SK-N-DZ (cell line): ENCODE results near the gene ATP8B3.
A peak's percentile ranks its signal among the peaks of the same experiment; 100 is the strongest.
"Not testable (repeated sequence)": the region's sequence is repeated elsewhere in the genome, so short reads cannot be mapped to it uniquely, and the experiment has no call there.

ENCODE experiments used
- DNase-seq: peaks from one replicate; pipeline ENCODE4 v3.0.0-alpha.2; 2015; ENCODE audit warnings: low spot score

ATP8B3 gene

DNA sequence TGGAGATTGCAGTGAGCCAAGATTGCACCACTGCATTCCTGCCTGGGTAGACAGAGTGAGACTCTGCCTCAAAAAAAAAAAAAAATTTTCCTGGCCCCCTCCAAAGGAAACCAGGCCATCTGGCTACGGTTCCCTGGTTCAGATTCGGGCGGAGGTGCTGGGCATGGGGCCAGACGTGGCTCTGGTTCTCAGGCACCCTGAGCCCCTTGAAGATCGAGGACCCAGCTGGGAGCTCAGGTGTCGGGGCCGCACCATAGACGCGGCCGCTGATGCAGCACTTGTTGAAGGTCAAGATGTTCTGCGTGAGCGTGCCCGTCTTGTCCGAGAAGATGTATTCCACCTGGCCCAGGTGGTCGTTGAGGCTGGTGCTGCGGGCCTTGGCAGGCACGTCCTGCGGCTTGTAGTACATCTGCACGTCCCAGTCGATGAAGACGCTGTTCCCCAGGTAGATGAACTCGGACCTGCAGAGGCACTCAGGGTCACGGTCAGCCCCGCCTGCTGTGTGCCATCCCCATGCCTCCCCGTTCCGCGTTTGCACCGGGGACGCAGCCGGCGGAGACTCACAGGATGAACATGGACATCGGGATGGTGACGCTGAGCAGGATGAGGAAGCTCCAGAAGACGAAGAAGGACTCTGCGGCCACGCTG is 12.3 kb downstream of the ATP8B3 start:
- no peak for DNase-seq

DNA sequence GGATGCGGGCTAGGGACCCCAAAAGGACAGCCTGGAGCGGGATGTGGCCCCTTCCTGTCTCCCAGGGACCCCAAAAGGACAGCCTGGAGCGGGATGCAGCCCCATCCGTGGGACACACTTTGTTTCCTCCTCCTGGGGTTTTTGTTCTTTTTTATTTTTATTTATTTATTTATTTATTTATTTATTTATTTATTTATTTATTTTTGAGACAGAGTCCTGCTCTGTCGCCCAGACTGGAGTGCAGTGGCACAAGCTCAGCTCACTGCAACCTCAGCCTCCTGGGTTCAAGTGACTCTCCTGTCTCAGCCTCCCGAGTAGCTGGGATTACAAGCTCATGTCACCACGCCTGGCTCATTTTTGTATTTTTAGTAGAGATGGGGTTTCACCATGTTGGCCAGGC is 14.8 kb downstream of the ATP8B3 start:
- DNase-seq: not testable (repeated sequence)

DNA sequence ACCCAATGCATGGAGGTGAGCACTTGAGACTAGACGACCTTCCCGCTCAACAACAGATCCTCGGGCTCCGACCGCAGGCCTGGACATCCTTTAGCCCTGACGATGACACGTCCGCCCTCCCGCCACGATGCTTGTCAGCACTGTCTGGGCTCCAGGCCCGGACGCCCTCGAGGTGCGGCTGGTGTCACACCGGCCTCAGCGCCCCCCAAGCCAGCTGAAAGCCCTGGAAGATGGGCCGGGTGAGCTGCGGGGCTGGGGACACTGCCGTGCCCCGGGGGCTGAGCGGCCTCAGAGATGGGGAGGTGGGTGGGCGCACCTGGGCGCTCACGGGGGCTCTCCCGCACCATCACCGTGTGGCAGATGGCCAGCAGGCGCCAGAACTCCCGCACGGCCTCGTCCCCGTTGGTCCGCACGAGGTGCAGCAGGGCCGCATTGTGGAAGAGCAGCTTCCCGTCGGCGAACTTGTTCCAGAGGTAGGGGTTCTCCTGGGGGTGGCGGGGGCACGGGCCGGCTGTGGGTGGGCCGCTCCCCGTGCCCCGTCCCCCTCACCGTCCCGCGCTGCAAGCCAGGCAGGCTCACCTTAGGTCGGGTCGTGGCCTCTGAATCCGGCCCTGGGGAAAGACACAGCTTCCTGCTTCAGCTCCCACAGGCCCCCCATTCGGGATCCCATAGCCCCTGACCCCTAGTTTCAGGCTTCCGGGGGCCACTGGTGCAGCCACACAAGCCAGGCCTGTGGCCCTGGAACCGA is 15.5 kb downstream of the ATP8B3 start:
- no peak for DNase-seq

DNA sequence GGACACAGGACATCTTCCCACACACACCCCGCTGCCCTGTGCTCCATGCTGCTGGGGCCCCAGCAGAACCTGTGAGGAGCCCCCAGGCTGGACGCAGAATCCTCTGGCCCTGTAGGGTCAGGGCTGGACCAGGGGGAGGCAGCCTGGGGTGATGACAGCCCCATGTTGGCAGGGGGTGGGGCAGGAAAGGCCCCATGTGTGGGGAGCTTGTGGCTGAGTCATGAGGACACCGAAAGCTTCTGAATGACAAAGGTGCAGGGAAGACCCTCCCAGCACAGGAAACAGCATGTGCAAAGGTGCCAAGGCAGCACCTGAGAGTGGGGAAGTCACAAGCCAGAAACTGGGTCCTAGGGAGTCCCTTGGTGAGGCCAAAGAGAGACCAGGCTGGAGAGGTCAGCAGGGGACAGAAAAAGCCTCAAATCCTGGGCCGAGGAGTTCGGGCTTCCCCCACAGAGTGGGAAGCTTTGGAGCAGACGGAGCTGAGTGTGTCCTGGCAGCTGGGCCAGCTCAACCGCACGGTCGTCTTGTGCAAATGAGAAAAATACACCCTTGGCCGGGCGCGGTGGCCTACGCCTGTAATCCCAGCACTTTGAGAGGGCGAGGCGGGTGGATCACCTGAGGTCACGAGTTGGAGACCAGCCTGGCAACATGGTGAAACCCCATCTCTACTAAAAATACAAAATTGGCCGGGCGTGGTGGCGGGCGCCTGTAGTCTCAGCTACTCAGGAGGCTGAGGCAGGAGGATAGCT is 17.5 kb downstream of the ATP8B3 start:
- DNase-seq: no peak

DNA sequence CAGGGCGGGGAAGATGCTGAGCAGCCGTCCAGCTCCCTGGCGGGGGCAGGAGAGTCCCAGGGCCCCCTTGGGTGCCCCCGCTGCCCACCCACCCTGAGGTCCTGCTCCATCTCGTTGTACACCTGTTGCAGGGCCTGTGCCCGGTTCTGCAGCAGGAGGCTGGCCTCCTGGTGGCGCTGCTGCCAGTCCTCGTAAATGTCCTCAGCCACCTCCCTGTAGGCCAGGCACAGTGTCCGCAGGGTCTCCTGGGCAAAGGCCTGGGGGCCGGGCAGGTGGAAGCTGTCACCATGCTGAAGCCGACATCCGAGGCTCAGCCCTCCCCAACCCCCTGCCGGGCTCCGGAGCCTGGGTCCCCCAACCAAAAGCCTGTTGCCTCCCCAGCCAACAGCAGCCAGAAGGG is 20.2 kb downstream of the ATP8B3 start:
- DNase-seq: no peak

DNA sequence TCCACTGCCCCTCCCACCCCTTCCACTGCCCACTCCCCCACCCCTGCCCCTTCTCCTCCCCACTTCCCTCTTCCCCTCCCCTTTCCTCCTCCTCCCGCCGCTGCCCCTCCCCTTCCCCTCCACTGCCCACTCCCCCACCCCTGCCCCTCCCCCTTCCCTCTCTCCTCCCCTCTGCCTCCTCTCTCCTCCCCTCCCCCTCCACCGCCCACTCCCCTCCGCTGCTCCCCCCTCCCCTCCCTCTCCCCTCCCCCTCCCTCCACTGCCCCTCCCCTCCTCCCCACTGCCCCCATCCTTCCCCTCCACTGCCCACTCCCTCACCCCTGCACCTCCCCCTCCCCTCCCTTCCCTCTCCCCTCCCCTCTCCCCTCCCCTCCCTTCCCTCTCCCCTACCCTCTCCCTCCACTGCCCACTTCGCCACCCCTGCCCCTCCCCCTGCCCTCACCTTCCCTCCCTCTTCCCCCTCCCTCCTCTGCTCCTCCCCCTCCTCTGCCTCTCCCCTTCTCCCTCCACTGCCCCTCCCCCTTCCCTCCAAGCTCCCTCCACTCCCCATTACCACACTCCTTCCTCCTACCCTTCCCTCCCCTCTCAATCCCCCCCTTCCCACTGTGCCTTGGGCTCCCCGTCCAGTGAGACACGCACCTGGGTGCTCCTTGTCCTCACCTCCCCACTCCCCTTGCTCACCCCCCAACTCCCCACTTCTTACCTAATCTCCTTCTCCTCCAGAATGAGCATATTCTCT is 21.9 kb downstream of the ATP8B3 start:
- DNase-seq: no peak

DNA sequence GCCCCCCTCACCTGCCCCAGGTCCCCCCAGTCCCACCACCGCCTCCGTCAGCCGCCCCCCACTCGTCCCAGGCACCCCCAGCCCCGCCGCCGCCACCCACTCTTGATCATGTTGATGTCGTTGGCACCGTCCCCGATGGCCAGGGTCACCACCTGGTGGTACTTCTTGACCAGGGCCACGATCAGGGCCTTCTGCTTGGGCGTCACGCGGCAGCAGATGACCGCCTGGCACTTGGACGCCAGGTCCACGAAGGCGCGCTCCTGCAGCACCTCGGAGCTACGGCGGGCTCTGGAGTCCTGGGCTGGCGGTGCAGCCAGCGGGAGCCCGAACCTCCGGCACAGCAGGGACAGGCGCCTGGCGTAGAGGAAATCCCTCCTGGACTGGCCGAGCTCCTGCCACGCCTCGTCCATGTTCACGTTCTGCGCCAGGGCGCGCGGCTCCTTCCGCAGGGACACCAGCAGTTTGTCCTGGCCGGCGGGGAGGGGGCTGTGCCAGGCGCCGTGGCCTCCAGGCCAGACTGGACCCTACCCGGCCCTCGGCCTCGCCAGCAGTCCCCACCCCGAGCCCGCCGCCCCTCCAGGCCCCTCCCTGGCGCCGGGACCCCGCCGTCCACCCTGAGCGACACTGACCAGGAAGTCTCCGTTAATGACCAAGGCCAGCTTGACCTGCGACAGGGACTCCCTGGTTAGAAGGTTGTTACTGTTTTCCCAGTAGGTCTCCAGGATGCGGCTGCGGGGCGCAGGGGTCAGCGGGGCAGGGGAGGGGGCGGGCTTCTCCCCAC is 22.6 kb downstream of the ATP8B3 start:
- no peak for DNase-seq

DNA sequence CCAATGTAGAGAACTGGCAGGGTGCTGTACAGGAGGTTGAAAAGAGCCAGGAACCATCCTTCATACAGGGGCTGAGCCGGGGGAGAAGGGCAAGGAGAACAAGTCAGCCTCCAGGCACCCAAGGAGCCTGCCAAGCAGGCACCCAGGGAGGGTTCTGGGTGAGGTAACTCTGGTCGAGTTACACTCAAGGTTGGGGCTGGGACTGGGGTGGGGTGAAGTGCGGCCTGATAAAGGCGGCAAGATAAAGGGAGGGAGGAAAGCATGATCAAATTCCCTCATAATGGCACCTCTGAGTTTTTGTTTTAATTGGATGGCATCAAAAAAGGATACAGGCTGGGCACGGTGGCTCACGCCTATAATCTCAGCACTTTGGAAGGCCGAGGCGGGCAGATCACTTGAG is 25.0 kb downstream of the ATP8B3 start:
- no peak for DNase-seq

DNA sequence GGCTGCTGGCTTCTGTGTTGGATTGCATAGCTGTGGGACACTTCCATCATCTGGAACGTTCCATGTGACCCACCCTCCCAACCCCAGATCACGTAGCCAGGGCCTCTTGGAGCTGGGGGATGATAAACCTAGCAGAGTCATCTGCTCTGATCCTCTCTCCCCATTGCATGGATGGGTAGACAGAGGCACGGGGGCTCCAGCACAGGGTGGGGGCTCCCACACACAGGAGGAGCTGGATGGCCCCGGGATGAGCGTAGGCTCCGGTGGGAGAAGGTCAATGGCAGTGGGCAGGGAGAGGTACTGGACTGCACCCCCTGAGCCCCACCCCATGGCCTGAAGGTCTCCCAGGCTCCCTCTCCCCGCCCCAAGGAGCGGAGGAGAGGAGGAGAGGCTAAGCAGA is 25.4 kb downstream of the ATP8B3 start:
- DNase-seq: no peak

DNA sequence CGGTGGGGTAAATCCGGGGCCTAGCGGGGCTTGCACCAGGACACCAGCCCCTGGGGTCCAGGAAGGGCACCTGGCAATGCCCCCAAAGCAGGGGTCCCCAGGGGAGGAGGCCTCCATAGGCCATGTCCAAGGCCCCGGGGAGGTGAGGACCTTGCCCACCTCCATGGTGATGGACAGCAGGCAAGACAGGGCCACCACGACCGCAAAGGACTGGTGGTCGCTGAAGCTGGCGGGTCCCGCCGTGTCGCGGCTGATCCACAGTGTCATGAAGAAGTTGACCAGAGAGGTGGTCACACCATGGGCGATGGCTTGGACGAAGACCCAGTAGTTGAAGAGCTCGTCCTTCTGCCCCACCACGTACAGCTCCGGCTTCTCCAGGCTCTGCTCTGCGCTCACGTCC is 26.8 kb downstream of the ATP8B3 start:
- DNase-seq: no peak

DNA sequence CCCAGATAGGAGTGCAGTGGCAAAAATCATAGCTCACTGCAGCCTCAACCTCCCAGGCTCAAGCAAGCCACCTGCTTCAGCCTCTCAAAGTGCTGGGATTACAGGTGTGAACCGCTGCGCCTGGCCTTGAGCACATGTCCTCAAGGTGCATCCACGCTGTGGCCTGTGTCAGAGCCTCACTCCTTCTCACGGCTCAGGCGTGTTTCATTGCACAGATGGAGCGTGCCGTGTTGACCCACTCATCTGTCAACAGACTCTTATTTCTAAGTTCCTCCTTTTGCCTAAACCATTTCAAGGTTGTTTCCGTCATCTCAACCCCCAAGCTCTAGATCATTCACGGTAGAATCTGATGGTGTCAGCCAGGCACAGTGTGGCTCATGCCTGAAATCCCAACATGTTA is 28.2 kb downstream of the ATP8B3 start:
- DNase-seq: no peak

DNA sequence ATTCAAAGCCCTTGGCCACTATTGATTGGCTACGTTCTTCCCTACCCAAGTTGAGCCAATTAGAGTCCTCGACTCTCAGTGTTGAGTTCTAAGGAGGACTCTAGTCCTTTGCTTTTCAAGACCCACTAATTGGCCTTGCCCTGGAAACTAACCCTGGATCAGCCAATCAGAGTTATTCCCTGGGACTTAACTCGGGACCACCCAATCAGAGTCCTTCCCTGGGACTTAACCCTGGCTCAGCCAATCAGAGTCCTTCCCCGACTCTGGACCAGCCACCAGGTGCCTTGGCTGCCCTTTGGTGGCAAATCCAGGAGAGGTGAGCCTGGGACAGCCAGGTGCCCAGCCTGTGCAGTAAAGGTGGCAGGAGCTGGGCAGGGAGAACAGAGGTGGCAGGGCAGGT is 28.7 kb downstream of the ATP8B3 start:
- DNase-seq: no peak

DNA sequence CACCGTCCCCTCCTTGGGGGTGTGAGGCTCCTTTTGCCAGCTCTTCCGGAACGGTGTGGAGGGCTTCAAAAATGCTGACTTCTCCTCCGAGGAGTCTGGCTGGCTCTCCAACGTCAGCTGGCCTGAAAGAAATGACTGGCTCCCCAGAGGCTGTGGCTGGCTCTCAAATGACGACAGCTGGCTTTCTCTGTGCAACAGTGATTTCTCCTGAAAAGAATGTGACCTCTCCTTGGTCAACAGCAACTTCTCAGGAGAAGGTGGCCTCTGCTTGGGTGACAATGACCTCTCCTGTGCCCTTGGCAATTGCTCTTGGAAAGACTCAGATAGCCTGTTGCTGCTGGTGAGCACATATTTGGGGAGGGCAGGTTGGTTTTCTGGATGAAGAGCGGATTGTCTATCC is 29.6 kb downstream of the ATP8B3 start:
- no peak for DNase-seq

DNA sequence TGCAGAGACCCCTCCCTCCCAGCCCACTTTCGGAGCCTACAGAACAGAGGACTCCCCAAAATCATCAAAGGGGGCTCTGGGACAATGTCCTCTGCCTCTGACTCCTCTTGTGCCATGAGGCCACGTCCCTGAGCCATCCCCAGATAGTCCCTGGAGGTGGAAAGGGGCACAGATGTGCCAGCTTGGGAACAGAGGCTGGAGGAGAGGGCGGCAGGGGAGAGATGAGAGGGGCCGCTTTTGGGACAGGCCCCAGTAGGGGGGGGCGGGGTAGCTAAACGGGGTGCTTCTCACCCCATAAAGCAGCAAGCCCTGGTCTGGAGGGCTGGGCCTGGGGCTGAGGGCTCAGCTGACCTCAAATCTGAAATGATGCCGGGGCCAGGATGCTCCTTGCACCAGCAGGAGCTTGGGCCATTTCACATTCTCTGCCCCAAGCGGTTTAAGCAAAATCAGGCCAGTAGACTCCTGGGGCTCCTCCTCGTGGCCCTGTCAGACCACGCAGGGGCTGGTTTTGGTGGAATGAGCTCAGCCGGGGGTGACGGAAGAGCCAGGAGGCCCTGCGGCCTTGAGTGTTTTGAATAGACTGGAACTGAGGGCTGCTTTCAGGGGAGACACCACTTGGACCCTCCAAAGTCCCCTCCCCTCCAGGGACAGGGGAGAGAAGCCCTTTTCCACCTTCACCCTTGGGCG is 31.7 kb downstream of the ATP8B3 start:
- no peak for DNase-seq

DNA sequence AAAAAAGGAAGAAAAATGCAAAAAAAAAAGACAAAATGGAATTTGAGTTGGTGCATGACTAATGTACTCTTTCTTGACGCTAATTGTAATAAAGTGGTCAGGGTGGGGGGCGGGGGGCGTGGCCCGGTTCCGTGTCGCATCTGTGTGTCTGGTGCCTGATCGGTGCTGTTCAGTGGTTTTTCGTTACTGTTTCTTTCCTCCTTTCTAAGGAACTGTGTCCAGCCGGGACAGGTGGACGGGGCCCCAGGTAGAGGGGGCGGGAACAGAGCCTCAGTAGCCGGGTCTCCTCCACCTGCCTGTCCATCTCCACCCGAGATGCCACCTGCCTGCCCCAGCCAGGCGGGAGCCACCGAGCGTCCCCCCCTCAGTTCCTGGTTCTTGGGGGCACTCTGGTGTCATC is 32.5 kb downstream of the ATP8B3 start:
- no peak for DNase-seq

DNA sequence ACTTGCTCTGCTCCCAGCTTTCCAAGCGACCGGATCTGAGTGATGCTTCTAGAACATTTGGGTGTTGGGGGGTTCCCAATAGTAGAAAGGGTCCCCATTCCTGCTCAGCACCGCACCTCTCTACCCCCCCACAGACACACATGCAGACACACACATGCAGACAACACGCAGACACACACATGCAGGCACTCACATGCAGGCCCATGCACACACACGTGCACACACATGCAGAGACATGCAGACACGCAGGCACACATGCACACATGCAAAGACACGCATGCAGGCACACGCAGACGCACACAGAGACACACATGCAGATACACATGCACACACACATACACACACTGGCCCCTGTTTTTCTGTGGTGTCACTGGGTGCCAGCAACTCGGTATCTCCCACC is 34.9 kb downstream of the ATP8B3 start:
- no peak for DNase-seq

DNA sequence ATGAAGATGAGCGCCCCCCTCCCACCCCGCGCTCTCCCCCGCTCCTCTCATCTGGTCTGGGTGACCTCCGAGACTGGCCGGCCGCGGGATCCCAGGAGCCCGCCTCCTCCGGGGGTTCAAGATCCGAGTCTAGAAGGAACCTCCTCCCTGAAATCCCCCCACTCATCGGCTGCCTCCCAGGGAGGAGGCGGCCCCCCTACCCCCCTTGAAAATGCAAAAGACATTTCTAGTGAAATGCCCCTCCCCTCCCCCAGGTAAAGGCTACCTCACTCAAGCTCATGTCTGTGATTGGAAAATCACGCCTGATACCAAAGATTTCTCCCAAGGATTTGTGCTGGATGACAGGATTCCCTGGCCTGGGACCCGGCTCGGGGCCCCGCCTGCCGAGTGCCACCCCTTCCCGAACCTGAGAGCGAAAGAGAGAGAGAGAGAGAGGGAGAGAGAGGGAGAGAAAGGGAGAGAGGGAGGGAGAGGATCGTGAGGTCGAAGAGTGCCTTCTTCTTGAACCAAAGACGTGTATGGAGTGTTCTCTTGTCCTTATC is 35.4 kb downstream of the ATP8B3 start:
- DNase-seq: no peak

DNA sequence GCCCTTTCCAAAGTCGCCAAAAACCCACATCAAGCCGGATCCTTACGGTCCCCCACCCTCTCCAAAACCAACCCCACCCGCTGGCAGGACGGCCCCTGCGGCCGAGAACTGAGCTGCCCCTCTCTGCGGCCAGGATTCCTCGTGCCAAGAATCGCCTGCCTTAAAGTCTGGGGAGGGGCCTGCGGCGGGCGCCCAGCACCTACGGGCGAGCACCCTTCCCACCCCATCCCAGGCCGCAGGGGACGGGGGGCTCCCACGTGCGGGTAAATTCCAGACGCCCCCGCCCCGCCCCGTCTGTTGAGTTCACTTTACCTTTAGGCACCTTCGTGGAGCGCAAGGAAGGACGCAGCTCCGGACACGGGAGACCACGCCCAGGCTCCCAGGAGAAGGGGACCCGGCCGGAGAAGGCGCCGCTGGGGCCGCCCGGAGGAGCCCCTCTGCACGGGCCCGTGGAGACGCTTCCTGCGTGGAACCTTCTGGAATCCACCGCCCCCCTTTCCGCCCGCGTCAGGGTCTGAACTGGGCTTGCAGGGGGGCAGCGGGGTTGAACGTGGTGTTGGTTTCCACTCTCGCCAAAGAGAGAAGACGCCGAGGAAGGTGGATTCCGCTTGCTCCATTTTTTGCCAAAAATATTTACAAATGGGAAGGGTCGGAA is 36.0 kb downstream of the ATP8B3 start:
- DNase-seq: no peak

DNA sequence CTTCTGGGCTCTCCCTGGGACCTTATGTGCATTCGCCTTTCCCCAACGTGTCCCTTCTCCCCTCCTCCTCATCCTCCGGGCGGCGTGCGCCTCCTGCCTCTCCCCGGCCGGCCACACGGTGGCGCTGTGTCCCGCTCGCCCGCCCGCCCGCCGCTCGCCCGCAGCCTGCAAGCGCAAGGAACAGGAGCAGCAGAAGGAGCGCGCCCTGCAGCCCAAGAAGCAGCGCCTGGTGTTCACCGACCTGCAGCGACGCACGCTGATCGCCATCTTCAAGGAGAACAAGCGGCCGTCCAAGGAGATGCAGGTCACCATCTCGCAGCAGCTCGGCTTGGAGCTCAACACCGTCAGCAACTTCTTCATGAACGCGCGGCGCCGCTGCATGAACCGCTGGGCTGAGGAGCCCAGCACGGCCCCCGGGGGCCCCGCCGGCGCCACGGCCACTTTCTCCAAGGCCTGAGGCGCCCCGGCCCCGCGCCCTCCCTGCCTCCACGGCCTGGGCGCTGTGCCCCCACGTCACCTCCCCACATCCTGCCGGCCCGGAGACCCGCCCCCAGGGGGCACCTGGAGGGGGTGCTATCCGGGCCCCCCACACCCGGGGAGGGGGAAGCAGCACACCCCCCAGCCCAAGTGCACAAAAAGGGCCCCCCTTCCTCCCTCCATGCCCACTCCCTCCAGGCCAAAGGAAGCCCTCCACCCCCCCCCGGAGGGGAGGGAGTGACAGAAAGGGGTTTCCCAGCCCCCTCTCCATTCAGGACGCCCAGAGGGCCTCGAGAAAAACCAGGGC is 36.9 kb downstream of the ATP8B3 start:
- peak; percentile 47 for DNase-seq
